Activated T-cell treated with anti-CD3 and anti-CD28 coated beads, Interleukin-2, amount 50 U/mL, for 24 hours (primary cell): ENCODE measurements around the gene SAMD7.

Experiments
- DNase-seq: peaks from one replicate; pipeline ENCODE4 v3.0.0-alpha.2; 2020
- H3K27ac Mint-ChIP-seq: 2 replicates; pipeline ENCODE4 v1.8.0; 2020; ENCODE audit warnings: mild to moderate bottlenecking, mixed read lengths
- H3K27me3 Mint-ChIP-seq: 2 replicates; pipeline ENCODE4 v1.8.0; 2020; ENCODE audit warnings: mixed read lengths
- H3K36me3 Mint-ChIP-seq: 2 replicates; pipeline ENCODE4 v1.8.0; 2020; ENCODE audit warnings: low read depth, mixed read lengths
- H3K4me1 Mint-ChIP-seq: 2 replicates; pipeline ENCODE4 v1.8.0; 2020; ENCODE audit warnings: low read depth, mixed read lengths
- H3K4me3 Mint-ChIP-seq: 2 replicates; pipeline ENCODE4 v1.8.0; 2020; ENCODE audit warnings: mild to moderate bottlenecking, moderate library complexity, mixed read lengths
- H3K9me3 Mint-ChIP-seq: 2 replicates; pipeline ENCODE4 v1.8.0; 2020; ENCODE audit warnings: mixed read lengths

Gene SAMD7

GRCh38 chr3:169939320-169939719, 27.9 kb downstream of the SAMD7 start:
- DNase-seq: no peak
- no peak overlapping the region for H3K27ac Mint-ChIP-seq
- no peak overlapping the region for H3K4me3 Mint-ChIP-seq
- H3K9me3 Mint-ChIP-seq: no peaks in the 10 kb centered on the region
- peaks cover 17% of the 10 kb centered on the region for H3K4me1 Mint-ChIP-seq
- peaks cover 6% of the 10 kb centered on the region for H3K27me3 Mint-ChIP-seq
- no peaks in the 10 kb centered on the region for H3K36me3 Mint-ChIP-seq

- no peaks in the 10 kb centered on the region for H3K36me3 Mint-ChIP-seq
- no peak for DNase-seq
- H3K27me3 Mint-ChIP-seq: peaks cover 6% of the 10 kb centered on the region
- H3K9me3 Mint-ChIP-seq: no peaks in the 10 kb centered on the region
- no peak overlapping the region for H3K27ac Mint-ChIP-seq
- no peak overlapping the region for H3K4me3 Mint-ChIP-seq
- peaks cover 19% of the 10 kb centered on the region for H3K4me1 Mint-ChIP-seq
These were observed 28.4 kb downstream of the SAMD7 start for GRCh38 chr3:169939751-169940150.

- H3K27ac Mint-ChIP-seq: no peak overlapping the region
- H3K36me3 Mint-ChIP-seq: no peaks in the 10 kb centered on the region
- no peaks in the 10 kb centered on the region for H3K9me3 Mint-ChIP-seq
- DNase-seq: no peak
- no peak overlapping the region for H3K4me3 Mint-ChIP-seq
- peaks cover 6% of the 10 kb centered on the region for H3K27me3 Mint-ChIP-seq
- H3K4me1 Mint-ChIP-seq: peaks cover 26% of the 10 kb centered on the region
These were observed 29.3 kb downstream of the SAMD7 start for GRCh38 chr3:169940470-169941181.

GRCh38 chr3:169945313-169945712, 33.9 kb downstream of the SAMD7 start:
- Mint-ChIP-seq H3K27ac (peak overlapping the region; percentile 71), H3K27me3 (peaks cover 6% of the 10 kb centered on the region), H3K4me3 (peak overlapping the region; percentile 15), H3K9me3 (no peaks in the 10 kb centered on the region), H3K36me3 (no peaks in the 10 kb centered on the region), H3K4me1 (peaks cover 32% of the 10 kb centered on the region)
- DNase-seq: peak; percentile 42

- Mint-ChIP-seq H3K27ac (no peak overlapping the region), H3K9me3 (no peaks in the 10 kb centered on the region), H3K4me3 (no peak overlapping the region), H3K4me1 (peaks cover 26% of the 10 kb centered on the region), H3K36me3 (no peaks in the 10 kb centered on the region), H3K27me3 (peaks cover 9% of the 10 kb centered on the region)
- DNase-seq: no peak
These were observed 35.0 kb downstream of the SAMD7 start for GRCh38 chr3:169946336-169946735.

GRCh38 chr3:169948559-169949448, 37.4 kb downstream of the SAMD7 start:
- Mint-ChIP-seq H3K9me3 (no peaks in the 10 kb centered on the region), H3K4me1 (peaks cover 28% of the 10 kb centered on the region), H3K4me3 (no peak overlapping the region), H3K27me3 (peaks cover 3% of the 10 kb centered on the region), H3K36me3 (no peaks in the 10 kb centered on the region), H3K27ac (no peak overlapping the region)
- DNase-seq: no peak

- H3K27ac Mint-ChIP-seq: no peak overlapping the region
- DNase-seq: no peak
- H3K36me3 Mint-ChIP-seq: no peaks in the 10 kb centered on the region
- no peak overlapping the region for H3K4me3 Mint-ChIP-seq
- peaks cover 17% of the 10 kb centered on the region for H3K4me1 Mint-ChIP-seq
- peaks cover 6% of the 10 kb centered on the region for H3K27me3 Mint-ChIP-seq
- H3K9me3 Mint-ChIP-seq: no peaks in the 10 kb centered on the region
These were observed 40.7 kb downstream of the SAMD7 start for GRCh38 chr3:169952045-169952444.

- Mint-ChIP-seq H3K36me3 (no peaks in the 10 kb centered on the region), H3K9me3 (no peaks in the 10 kb centered on the region), H3K4me1 (peaks cover 14% of the 10 kb centered on the region), H3K27ac (no peak overlapping the region), H3K4me3 (no peak overlapping the region), H3K27me3 (peaks cover 6% of the 10 kb centered on the region)
- DNase-seq: no peak
These were observed 42.2 kb downstream of the SAMD7 start for GRCh38 chr3:169953462-169954141.

- Mint-ChIP-seq H3K4me3 (no peak overlapping the region), H3K4me1 (peaks cover 8% of the 10 kb centered on the region), H3K9me3 (no peaks in the 10 kb centered on the region), H3K27me3 (peaks cover 6% of the 10 kb centered on the region), H3K27ac (peak overlapping the region; percentile 10), H3K36me3 (no peaks in the 10 kb centered on the region)
- no peak for DNase-seq
These were observed 42.9 kb downstream of the SAMD7 start for GRCh38 chr3:169954142-169954756.

GRCh38 chr3:169955406-169955805, 44.0 kb downstream of the SAMD7 start:
- Mint-ChIP-seq H3K36me3 (no peaks in the 10 kb centered on the region), H3K9me3 (no peaks in the 10 kb centered on the region), H3K27me3 (peaks cover 6% of the 10 kb centered on the region), H3K4me1 (peaks cover 7% of the 10 kb centered on the region), H3K4me3 (no peak overlapping the region), H3K27ac (no peak overlapping the region)
- no peak for DNase-seq

GRCh38 chr3:169964176-169964575, 52.8 kb downstream of the SAMD7 start:
- H3K27ac Mint-ChIP-seq: no peak overlapping the region
- peaks cover 19% of the 10 kb centered on the region for H3K36me3 Mint-ChIP-seq
- peaks cover 40% of the 10 kb centered on the region for H3K4me1 Mint-ChIP-seq
- DNase-seq: no peak
- H3K4me3 Mint-ChIP-seq: no peak overlapping the region
- H3K27me3 Mint-ChIP-seq: no peaks in the 10 kb centered on the region
- H3K9me3 Mint-ChIP-seq: no peaks in the 10 kb centered on the region

- H3K4me3 Mint-ChIP-seq: peak overlapping the region; percentile 94
- no peaks in the 10 kb centered on the region for H3K9me3 Mint-ChIP-seq
- peak overlapping the region; percentile 98 for H3K27ac Mint-ChIP-seq
- H3K27me3 Mint-ChIP-seq: no peaks in the 10 kb centered on the region
- peaks cover 33% of the 10 kb centered on the region for H3K36me3 Mint-ChIP-seq
- no peak for DNase-seq
- H3K4me1 Mint-ChIP-seq: peaks cover 54% of the 10 kb centered on the region
These were observed 54.4 kb downstream of the SAMD7 start for GRCh38 chr3:169965562-169966427.

- H3K27ac Mint-ChIP-seq: peak within 1 kb of the TSS; percentile 98
- H3K4me3 Mint-ChIP-seq: peak within 1 kb of the TSS; percentile 94
- peaks cover 61% of the 10 kb centered on the region for H3K4me1 Mint-ChIP-seq
- peaks cover 40% of the 10 kb centered on the region for H3K36me3 Mint-ChIP-seq
- no peaks in the 10 kb centered on the region for H3K9me3 Mint-ChIP-seq
- peak; percentile 98 for DNase-seq
- no peaks in the 10 kb centered on the region for H3K27me3 Mint-ChIP-seq
These were observed 55.1 kb downstream of the SAMD7 start, which contains the start of gene SEC62 for GRCh38 chr3:169966428-169966950. TSS of gene SEC62 (plus strand) at chr3:169966807. CDS start at chr3:169966823, 16 bp downstream.
